ENCODE data around the gene ACAN.

The ACAN gene

DNA sequence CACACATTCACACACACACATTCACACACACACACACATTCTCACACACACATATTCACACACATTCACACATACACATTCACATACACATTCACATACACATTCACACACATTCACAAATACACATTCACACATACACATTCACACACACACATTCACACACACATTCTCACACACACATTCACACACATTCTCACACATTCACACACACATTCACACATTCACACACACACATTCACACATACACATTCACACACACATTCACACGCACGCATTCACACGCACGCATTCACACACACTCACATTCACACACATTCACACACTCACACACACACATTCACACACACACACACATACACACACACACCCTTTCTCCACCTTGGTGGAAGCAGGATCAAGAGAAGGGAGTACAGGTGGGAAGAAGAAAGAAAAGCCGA lies 97.8 kb downstream of the ACAN start:
- DNase-seq (ENCODE audit: low read depth in 2 of 3, low spot score in 1 of 3) = no peak

- DNase-seq (ENCODE audit: low read depth in 2 of 3, low spot score in 1 of 3) = no peak
Observed at GRCh38 chr15:88901508-88902220, 98.4 kb downstream of the ACAN start.

- no peak for DNase-seq (ENCODE audit: low read depth in 2 of 3, low spot score in 1 of 3)
Observed at GRCh38 chr15:88902221-88902835, 99.1 kb downstream of the ACAN start.

GRCh38 chr15:88902846-88903245 lies 99.6 kb downstream of the ACAN start:
- no peak for DNase-seq (ENCODE audit: low read depth in 2 of 3, low spot score in 1 of 3)

GRCh38 chr15:88904257-88904623 lies 101.0 kb downstream of the ACAN start:
- DNase-seq (ENCODE audit: low read depth in 2 of 3, low spot score in 1 of 3) = no peak

DNA sequence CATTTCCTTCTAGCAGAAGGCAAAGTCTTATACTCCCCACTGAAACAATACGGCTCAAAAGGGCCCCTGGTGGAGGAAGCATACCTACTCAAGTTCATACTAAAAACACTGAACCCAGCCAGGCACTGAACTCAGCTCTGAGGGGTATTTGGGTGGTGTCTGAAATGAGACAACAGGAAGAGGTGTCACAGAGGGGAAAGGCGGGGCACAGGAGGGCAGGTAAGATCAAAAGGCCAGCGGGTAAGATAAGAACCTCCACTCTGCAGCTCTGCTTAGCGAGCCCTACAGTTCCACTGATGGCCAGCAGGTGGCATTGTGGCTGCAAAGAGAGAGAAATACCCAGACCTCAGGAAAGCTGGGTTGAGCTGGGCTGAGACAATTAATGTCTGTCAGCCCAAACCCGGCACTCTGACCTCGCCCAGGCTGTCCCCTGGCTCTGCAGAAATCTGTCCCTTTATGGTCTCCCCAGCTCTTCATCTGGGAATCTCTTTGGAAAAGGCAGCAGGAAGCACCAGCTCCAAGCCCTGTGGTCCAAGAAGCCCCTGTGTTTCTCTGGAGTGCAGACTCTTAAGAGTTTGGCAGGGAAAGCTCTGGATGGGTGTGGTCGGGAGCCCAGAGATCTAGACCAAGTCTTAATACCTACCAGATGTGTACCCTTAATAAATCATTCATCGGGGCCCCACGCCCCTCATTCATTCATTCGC lies 101.5 kb downstream of the ACAN start:
- peak; percentile 78 to 93 (median 83) for DNase-seq (ENCODE audit: low read depth in 2 of 3, low spot score in 1 of 3)

DNA sequence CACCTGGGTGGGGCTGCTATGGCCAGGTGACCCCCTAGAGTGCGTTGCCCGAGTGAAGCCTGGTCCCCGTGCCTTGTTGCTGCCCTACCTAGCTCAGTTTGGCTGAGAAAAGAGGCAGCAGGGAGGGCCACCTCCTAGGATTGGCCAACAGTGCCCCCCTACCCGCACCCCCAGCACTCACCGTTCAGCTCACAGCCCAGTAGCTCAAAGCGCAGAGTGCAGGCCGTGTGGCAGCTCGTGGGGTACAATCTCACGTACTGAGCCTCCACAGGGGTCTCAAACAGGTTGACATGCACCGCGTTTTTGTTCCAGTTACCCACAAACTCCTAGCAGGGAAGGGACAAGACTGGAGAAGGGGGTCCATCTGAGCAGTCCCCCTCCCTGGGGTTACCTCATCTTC lies 102.3 kb downstream of the ACAN start:
- no peak for DNase-seq (ENCODE audit: low read depth in 2 of 3, low spot score in 1 of 3)

DNA sequence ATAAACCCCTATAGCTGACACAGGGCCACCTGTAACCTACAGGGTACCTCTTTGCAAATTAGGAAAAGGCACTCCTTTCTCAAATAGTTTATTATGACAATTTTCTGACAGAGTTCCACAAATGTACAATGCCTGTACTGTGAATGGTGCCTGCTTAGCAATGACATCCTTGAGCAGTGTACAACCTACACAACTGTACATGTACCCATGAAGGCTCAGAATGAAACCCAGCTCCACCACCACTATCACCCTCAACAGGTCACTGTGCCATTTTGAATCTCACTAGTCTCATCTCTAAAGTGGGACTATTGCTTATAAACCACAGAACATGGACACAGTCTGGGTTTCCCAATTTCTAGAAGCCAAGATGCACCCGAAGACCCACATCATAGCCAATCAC lies 102.9 kb downstream of the ACAN start:
- DNase-seq (ENCODE audit: low read depth in 2 of 3, low spot score in 1 of 3) = no peak

DNA sequence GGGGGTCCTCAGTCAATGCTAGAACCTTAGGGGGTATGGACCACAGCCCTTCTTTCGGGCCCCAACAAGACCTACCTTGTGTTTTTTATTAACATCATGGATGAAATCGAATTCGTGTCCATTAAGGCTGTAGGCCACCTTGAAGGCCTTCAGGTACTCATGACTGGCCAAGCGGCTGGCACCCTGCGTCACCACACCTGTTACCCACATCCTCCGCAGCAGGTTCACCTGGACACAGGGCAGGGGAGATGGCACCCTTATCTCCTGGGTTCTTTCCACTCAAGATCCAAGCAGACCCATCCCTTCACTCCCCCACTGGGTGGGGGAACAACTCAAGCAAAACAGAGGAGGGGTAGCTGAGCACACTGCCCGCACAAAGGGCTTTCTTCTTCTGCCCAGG lies 103.3 kb downstream of the ACAN start:
- DNase-seq (ENCODE audit: low read depth in 2 of 3, low spot score in 1 of 3) = no peak

DNA sequence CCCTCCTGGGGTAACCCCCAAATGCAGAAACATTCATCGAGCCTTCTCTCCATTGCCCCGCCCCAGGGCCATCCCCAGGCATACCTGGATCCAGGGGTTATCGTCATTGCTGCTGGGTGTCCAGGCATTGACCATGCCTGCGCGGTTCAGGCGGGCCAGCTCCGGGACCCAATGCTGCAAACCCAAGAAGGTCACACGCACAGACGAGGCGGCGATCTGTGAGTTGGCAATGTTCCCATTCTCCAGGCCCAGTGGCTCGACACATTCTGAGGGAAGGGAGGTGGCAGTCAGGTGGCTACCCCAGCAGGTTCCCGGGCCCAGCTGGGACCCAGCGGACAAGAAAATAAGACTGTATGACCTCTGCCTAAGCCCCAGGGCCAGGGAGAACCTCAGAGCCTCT lies 103.9 kb downstream of the ACAN start:
- DNase-seq (ENCODE audit: low read depth in 2 of 3, low spot score in 1 of 3) = no peak

GRCh38 chr15:88908123-88908522 lies 104.9 kb downstream of the ACAN start:
- DNase-seq (ENCODE audit: low read depth in 2 of 3, low spot score in 1 of 3) = no peak

GRCh38 chr15:88908697-88909621 lies 105.7 kb downstream of the ACAN start:
- DNase-seq (ENCODE audit: low read depth in 2 of 3, low spot score in 1 of 3) = no peak

DNA sequence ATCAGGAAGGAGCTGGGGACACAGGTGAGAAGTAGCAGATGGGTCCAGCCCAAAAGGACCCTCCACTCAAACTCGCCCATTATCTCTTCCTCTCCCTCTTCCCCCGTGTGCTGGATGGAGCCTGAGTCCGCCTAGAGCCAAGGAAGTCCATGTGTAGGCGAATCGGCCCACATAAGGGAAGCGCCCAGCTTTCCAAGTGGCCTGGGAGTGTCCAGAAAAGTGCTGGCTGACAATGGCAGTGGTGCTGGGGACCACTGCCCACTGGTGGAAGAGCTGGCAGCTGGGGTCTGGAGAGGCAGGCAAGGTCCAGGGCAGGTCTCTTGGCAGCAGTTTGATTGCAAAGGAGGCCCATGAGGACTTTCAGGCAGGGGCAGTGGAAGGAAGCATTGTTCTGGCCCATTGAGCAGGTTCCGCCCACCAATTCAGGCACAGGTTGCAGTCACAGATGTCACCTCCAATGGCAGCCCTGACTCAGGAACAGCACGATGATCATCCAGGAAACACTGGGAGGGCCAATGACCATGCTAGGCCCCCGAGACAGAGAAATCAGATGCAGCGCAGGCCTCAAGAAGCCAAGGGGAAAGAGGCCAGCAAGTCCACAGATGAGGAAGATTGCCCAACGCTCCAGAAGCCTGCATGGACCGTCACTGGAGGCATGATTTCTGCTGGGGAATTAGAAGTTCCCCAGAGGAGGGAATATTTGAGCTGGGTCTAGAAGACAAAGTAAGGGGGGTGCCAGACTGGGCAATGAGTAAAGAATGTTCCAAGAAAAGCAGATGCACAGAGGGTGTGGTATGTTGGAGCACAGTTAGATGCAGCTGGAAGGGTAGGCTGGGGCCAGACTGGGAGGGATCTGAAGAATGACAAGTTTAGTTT lies 107.0 kb downstream of the ACAN start:
- DNase-seq (ENCODE audit: low read depth in 2 of 3, low spot score in 1 of 3) = no peak

- DNase-seq (ENCODE audit: low read depth in 2 of 3, low spot score in 1 of 3) = no peak
Observed at GRCh38 chr15:88911766-88912118, 108.5 kb downstream of the ACAN start.

DNA sequence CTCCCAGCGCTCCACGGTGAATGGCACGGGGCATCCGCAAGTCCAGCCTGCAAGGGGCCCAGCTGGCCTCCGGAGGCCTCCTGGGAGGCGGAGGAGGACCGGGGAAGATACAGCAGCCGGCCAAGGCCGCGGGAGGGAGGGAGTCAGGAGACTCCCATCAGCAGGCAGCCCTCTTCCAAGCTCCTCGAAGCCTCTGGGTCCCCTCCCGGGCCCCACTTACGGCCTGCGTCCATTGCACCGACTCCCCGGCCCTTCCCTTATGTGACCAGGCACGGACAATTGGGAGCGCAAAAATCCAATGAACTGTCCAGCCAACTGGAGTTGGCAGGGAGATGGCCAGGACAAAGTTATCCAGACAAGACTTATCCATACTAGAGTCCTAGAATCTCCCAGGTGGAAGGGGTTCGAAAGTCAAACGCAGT lies 109.3 kb downstream of the ACAN start:
- DNase-seq (ENCODE audit: low read depth in 2 of 3, low spot score in 1 of 3) = no peak

DNA sequence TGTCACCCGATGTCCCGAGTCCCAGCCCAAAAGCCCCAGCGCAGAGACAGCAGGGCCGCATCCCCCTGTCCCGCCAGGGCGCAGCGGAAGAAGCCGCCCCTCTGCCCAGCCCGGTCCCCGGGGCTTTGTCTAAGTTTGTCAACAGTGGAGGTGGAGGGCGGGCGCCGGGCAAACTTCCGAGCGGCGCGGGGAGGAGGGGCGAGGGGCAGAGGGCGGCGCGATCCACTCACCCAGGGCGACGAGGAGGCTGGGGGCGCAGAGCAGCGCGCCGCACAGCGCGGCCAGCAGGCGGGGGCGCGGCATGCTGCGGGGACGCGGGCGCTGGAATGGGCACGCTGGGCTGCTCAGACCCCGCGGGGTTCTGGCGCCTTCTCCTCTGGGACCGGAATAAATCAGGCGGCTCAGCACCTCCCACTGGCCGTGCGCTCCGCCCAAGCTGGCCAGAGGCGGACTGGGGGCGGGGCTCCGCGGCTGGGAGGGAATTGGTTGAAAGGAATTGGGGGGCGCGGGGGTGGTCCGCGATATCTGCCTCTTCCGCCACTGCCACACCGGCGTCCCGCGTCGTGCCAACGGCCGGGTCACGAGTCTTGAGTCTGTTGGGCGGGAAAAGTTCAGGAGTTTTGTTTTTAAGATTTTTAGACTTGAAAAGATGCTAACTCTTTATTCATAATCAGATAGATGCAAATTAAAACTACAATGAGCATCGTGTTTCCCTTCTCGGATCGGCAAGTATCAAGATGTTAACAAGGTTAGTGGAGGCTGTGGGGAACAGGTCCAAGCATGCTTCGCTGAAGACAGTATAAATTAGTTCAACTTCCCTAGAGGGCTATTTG lies 110.0 kb downstream of the ACAN start, which contains the start of gene MFGE8:
Gene MFGE8 (minus strand): TSS at position 363 of the 833 bp plus-strand sequence. CDS start 60 bp downstream, at position 303.
- peak in 2 of 3 donors; percentile 20 to 60 for DNase-seq (ENCODE audit: low read depth in 2 of 3, low spot score in 1 of 3)

DNA sequence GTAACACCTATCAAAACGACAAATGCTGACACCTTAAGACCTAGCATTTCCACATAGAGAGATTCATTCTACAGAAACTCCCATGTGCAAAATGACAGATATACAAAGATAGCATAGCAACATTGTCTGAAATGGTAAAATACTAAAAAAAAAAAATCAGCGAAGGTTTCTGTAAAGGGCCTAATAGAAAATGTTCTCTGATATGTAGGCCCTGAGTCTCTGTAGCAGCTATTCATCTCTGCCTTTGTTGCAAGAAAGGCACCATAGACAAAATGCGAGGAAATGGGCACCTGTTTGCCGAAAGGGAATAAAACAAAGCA lies 110.6 kb downstream of the ACAN start:
- no peak for DNase-seq (ENCODE audit: low read depth in 2 of 3, low spot score in 1 of 3)

GRCh38 chr15:88915354-88915753 lies 112.1 kb downstream of the ACAN start:
- DNase-seq (ENCODE audit: low read depth in 2 of 3, low spot score in 1 of 3) = no peak

DNA sequence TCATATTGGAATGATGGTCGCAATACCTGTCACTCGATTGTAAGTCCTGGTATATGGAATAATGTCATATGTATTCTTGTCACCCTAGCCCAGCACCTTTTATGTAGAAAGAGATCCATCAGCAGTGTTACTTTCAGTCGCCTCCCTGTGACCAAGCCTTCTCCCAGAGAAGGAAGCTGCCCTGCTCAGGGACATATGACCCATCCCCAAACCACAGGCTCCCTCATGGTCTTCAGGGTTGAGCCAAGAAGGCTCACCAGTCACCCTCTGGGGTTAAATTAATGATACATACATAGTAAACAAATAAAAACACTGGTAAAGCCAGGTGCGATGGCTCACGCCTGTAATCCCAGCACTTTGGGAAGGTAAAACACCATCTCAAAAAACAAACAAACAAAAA lies 114.5 kb downstream of the ACAN start:
- DNase-seq (ENCODE audit: low read depth in 2 of 3, low spot score in 1 of 3) = no peak

DNA sequence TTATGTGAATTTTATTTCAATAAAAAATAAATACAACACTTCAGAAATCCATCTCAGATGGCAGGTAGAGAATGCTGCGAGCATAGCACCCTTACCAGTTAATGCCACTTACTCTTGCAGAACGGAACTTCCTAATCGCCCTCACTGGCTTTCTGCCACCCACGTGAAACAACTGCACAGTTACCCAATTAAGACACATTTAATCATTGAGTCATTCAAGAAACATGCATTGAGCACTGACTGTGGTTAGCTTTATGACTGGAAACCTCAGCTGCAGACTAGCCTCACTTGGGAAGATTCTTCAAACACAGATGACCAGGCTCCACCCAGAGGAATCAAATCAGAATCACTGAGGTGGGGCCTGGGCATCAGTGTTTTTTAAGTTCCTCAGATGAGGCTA lies 115.5 kb downstream of the ACAN start:
- DNase-seq (ENCODE audit: low read depth in 2 of 3, low spot score in 1 of 3) = peak; percentile 44 to 50 (median 44)
